Raji (cell line): ENCODE measurements around the gene QRFPR.

ENCODE experiments used
- POLR2A ChIP-seq: IDR thresholded peaks from 2 replicates; pipeline ENCODE4 v1.6.1; 2011; ENCODE audit warnings: low read depth, low read length, control low read depth; ENCODE audit not compliant: insufficient read depth

The QRFPR gene

DNA sequence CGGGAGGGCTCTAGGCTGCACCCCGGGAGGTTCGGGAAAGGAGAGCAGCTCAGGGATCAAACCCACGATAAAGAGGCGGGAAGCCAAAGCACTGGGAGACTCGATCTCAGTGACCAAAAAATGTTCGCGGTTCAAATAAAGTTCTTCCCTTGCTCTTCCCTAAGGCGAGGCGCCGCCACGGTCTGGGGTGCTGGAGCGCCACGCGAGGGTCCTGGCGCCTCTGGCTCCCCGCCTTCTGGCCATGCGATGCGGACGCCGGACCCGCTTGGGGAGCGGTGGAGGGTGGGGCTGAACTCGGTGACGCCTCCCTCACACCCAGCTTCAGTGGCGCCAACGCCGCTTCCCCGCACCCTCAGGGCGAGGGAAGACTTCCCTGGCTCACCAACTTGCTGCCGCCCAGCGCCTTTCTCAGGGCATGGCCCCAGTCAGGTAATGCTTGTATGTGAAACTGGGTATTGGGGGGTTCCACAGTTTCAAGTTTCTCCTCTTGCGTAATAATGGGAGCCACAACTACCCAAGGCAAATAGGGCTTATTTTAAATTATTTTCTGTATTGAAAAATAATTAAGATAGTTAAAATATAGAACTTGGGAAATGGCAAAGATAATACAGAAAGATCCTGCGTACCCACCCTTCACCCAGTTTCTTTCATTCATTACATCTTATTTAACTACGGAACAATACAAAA, at the start of gene QRFPR:
Gene QRFPR, minus strand, starts transcription at position 243 of the 687 bp plus-strand sequence. CDS start 371 bp downstream, outside the sequence.
- no peak for TF ChIP-seq POLR2A

DNA sequence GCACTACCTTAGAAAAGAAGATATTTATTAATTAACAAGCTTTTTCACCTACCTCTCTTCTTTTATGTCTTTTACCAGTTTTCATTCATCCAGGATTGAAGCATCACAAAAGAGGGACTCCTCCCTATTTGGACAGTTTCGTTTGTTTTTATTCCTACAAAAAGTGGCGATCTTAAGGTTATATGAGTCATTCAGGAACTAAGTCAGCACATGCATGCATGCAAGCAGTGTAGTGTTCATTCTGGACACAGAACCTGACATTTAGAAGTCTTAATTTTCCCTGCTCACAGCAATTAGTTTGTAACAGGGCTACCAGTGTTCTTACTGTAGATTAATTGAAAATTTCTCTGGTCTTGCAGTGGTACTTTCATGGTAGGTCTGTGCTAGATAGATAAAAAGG, 47.9 kb upstream of the QRFPR start:
- TF ChIP-seq POLR2A: no peak

DNA sequence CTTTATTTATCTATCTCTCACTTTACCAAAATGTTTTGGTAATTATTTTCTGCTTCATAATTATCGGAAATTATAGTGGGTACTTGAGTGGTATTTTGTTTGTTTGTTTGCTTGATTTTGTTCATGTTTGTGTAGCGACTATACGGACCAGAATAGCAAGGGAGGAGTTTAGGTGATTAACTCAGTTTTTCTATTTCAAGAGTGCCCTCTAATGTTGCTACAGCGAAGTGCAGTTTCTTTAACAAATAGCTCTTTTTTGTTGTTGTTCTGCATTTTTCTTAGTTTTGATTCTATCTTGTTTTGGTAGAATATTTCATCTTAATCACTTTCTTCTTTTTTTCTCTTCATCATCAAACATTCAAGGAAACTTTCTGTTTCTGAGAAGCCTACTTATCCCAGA, 40.8 kb upstream of the QRFPR start:
- no peak for TF ChIP-seq POLR2A

DNA sequence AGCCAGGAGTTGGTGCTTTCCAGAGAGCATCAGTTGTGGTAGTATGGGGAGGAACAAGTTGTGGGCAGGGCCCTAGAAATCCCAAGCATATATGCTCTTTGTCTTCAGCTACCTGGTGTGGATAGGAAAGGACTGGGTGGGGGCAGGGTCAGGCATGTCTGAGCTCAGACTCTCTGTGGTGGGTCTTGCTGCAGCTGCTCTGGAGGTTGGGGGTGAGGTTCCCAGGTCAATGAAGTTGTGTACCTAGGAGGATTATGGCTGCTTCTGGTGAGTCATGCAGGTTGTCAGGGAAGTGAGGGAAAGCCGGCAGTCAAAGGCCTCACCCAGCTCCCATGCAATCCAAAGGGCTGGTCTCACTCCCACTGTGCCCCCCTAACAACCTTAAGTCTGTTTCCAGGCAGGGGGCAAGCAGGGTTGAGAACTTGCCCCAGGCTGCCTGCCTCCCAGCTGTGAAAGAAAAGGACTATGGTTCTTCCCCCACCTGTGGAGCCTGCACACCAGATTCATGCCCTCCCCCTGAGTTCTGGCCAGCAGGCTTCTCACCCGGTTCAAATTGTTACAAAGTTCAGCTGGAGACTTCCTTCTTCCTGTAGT, 30.4 kb upstream of the QRFPR start:
- TF ChIP-seq POLR2A: no peak

DNA sequence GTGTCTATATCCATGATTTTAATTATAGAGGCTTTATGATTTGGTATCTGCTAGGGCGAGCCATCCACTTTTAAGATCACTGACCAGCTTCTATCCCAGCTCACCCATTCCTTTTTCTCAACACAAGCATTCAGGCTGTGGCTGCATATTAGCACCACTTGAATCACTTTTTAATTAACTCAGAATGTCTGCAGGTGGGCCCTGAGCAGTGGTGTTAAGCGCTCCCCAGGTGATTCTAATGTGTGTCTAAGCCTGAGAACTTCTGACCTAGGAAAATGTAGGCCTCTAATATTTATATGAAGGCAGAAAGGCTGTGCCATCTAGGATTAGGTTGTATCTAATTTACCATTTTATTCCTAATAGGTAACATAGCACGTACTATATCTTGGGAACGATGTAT, 19.8 kb upstream of the QRFPR start:
- no peak for TF ChIP-seq POLR2A

DNA sequence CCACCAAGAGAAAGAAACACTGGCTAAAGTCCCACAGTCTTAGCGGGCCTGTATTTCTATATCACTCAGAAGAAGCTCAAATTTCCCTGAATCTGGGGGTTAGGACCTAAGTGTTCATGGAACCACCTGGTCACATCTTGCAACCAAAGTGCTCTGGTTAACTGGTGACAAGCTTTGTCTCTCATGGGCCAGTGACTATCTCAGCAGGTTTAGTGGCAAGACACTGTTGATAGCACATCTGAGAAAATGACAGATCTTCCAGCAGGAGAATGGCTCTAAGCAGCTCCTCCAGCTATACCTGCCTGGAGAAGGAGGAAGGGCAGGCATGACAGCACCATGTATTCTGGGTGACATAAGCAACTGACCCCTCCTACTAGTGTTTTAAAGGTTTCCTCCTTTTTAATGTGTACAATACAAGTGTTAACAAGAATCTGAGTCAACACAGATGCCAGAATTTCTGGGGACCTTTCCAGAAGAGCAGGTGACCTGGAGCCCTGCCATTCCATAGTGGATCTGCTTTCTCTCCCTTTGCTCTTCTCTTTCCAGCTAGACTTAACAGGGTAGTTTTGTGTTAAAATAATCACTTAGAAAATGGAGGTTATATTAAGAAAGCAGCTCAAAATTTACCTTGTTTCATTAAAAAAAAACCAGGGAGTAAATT, 17.3 kb upstream of the QRFPR start:
- TF ChIP-seq POLR2A: no peak

DNA sequence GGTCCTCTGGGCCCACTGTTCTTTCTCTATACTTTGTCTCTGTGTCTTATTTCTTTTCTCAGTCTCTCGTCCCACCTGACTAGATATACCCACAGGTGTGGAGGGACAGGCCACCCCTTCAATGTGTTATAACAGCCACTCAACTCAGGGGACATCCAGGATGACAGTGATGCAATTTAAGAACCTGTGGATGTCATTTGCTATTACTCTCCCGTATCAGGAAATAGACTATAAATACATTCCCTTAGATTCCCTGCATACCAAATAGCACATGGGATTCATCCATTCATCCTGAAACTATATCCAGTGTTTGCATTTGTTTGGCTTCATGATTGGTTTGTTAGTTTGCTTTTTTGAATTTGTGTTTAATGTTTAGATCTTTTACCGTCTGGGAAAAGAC, 16.6 kb upstream of the QRFPR start:
- TF ChIP-seq POLR2A: no peak

DNA sequence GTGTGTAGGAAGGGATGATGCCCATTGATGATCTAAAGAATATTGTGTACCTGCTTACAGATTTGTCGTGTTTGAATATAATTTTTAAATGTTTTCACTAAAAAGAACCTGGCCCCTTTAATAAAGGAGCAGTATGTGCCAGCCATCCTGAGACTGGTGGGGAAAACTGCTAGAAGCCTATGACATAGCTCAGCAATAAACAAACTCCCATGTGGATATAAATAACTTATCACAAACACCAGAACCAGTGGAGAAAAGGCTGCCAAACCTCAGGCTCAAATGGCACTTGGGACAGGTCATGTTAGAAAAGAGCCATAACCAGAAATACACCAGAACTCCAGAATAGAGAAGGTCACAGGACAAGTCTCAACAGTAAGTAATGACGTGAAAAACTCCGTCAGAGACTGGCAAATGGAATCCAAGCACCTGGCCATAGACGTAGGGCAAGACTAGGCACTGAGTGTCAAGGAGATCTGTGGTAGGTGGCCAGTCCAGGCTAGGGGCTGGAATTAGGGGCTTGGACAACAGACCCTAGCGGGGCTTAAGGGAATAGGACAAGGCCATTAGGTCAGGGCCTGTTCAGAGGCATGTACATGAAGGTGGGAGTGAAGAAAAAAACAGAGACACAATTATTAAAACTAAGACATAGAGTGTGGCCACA, 11.7 kb upstream of the QRFPR start:
- TF ChIP-seq POLR2A: no peak

DNA sequence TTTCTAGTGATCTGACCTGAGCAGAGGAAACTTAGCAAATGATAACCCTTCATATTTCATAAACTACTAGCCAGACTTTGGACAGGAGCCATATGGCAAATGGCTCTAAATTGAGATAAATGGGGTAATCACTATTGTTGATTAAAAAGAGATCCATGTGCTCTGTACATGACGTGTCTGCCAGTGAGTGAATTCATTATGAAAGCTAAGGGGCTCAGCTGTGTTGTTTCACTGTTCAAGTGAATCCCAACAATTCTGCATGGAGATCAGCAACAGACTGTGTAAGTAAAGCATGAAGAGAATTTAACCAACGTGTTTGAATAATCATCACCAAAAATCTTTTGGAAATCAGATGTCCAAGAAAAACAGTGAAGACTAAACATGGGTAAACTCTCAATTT, 9.5 kb upstream of the QRFPR start:
- TF ChIP-seq POLR2A: no peak

DNA sequence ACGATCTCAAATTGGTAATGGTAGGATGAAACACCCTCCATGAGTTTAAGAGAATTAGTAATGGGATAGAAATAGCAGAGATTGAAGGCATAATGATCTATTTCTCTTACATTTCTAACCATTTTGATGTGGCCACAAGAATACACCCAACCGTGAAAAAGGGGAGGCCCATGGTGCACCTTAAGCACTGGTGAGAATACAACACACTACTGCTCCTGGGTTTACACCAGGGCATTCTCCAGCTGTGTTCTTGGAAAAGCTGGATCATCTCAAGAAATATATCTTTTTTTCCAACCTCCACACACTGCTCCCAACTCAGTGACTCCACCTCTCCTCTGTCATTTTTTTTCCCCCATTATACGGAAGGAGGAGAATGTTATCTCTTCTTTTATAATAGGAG, 1.5 kb downstream of the QRFPR start:
- no peak for TF ChIP-seq POLR2A

DNA sequence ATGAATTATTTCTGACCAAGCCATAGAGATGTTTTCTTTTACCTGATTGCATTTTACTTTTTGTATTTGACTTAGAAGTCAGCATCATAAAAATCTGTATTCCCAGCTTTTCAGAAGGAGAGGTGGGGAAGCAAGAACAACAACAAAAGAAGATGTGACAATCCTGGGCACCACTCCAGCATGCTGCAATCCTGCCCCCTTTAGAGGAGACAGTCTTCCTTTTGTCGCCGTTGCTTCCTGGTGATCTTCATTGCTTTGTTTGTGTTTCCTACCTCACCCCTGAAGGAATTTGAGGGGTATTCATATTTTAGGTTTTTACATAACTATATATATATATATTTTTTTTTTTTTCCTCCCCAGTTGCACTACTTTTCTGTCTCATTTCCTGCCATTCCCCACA, 3.7 kb downstream of the QRFPR start:
- TF ChIP-seq POLR2A: no peak

DNA sequence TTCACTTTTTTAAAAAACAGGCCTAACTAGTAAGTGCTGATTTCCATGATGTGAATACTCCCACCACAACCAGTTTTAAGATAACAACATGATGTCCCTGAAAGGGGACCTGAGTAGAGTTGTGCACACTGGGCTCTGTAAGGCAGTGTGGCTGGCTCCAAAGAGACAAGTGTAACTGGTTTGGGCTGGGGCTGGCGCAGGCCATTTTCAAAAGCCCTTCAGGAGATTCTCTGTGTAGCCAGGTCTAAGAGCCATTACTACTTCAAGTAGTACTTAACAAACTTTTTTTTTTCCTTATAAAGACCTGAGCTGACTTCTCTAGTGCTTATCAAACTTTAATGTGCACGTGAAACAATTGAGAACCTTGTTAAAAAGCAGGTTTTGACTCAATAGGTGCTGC, 4.3 kb downstream of the QRFPR start:
- no peak for TF ChIP-seq POLR2A

DNA sequence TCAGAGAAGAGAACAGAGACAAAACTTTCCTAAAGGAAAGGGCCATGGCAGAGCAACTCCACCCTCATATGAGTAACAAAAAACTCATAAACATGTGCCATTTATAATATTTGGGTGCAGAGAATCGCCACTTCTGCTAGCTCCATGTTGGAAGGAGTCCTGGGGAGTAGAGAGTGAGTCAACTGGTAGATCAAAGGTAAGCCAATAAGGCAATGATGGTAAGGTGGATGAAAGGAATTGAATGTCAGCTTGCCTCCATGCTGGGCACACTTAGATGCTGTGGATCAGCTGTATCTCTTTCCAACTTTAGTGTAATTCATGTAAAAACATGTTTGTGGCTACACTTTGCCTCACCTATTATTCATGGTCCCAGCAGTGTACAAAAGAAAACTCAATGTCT, 4.7 kb downstream of the QRFPR start:
- no peak for TF ChIP-seq POLR2A

DNA sequence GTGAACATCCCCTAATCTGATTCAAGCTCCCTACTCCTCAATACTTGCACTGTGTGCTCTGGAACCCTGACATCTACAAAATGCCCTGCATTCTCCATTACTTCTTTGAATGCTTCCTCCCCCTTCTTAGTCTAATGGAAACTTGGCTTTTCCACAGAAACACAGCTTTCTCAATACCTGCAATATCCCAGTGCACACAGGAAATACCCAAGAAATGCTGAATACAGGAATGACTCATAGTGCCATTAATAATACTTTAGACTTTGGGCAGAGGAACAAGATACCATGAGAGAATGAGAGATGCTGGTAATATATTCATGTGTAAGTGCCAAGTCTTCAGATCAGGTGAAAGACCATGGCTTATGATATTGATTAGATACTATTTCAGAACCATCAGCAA, 5.6 kb downstream of the QRFPR start:
- TF ChIP-seq POLR2A: no peak

DNA sequence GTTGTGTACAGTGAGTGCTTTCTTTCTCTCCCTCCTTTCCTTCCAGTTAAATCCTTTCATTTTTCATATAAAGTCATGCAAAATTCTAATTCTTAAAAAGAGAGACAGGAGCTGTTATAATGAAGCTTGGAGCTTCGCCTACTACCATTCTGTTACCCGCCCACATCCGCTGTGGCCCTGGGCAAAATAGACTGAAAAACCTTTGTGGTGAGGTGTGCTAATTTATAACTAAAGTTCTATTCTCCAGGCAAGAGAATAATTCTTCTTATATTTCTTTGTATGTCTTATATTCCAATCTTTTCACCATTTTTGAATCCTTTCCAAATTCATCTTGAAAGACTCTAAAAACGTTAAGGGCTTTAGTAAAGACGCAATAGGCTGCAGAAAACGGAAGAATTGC, 7.0 kb downstream of the QRFPR start:
- TF ChIP-seq POLR2A: no peak
